HCT116 (cell line): Measurements from ENCODE around the gene IQCH. TPM values are rescaled to one million over a fixed set of nuclear protein-coding genes. Genes with fewer than 3 reads are reported as not detected.

Experiments
- ATAC-seq: fragments of 200-7000 bp; cut with Tn5 transposase; 2 replicates; pipeline ENCODE4 v1.9.1; 2020; ENCODE audit warnings: mild to moderate bottlenecking, moderate library complexity
- BruUV-seq: library from RNA; stranded (reverse); fragments of 400-500 nt; replicated peaks from 2 replicates; lab custom pipeline; 2021; lab: Mats Ljungman, UMichigan
- CTCF ChIA-PET: fragments of 300-600 bp; sonication (Branson Sonifier 250); formaldehyde crosslinking; loops from one replicate; lab custom pipeline; 2021; ENCODE audit warnings: antibody characterized with exemption; lab: Charles Lee
- POLR2A ChIA-PET: fragments of 300-600, 350-600 bp; sonication (Branson Sonifier 250); formaldehyde crosslinking; loops from one replicate; lab custom pipeline; 2021; ENCODE audit warnings: antibody characterized with exemption; lab: Charles Lee
- RAD21 ChIA-PET, 2 experiments: fragments of 300-600 bp; sonication (Branson Sonifier 250); formaldehyde crosslinking; loops; one replicate each; lab custom pipeline; 2023; ENCODE audit warnings: low total read pairs in 2 of 2; ENCODE audit not compliant: uncharacterized antibody in 2 of 2, unreplicated experiment in 2 of 2, low non-redundant PET in 1 of 2; lab: Charles Lee
- DNase-seq: peaks from one replicate; pipeline ENCODE4 v3.0.0-alpha.2; 2010; ENCODE audit warnings: low read depth, low spot score
- H2AFZ ChIP-seq: fragments of 200-600 bp; shearing (Covaris generic), sonication (generic); 2 replicates; pipeline ENCODE4 v1.6.1; 2017; ENCODE audit warnings: low read depth, mixed run types, mixed read lengths, antibody characterized with exemption, low read length; ENCODE audit not compliant: poor library complexity, severe bottlenecking
- H3K27ac ChIP-seq: 2 replicates; pipeline ENCODE4 v1.5.1; 2012; ENCODE audit warnings: low read depth, low read length
- H3K27me3 ChIP-seq: fragments of 200-600 bp; sonication (generic); 2 replicates; pipeline ENCODE4 v1.6.1; 2016; ENCODE audit warnings: mixed run types, low read length, mixed read lengths; ENCODE audit not compliant: insufficient read depth
- H3K36me3 ChIP-seq, 2 experiments: fragments of 200-500 bp in 1 of 2; fragments of 200-600 bp in 1 of 2; sonication (Bioruptor generic) in 1 of 2; sonication (generic) in 1 of 2; 2 replicates each; pipeline versions ENCODE4 v1.5.1 to v1.6.1; 2014 to 2016; ENCODE audit warnings: low read length in 2 of 2, inconsistent platforms in 1 of 2, mixed read lengths in 1 of 2, mixed run types in 1 of 2; ENCODE audit not compliant: insufficient read depth in 2 of 2, control insufficient read depth in 1 of 2
- H3K4me1 ChIP-seq, 2 experiments: fragments of 200-600 bp in 1 of 2; sonication (generic) in 1 of 2; 2 replicates each; pipeline versions ENCODE4 v1.5.1 to v1.6.1; 2012 to 2017; ENCODE audit warnings: low read length in 2 of 2, inconsistent platforms in 1 of 2, mild to moderate bottlenecking in 1 of 2, mixed read lengths in 1 of 2, mixed run types in 1 of 2, moderate library complexity in 1 of 2; ENCODE audit not compliant: insufficient read depth in 2 of 2, control insufficient read depth in 1 of 2
- H3K4me2 ChIP-seq: fragments of 200-600 bp; sonication (generic); 2 replicates; pipeline ENCODE4 v1.6.1; 2017; ENCODE audit warnings: mixed run types, low read length, mixed read lengths
- H3K4me3 ChIP-seq, 2 experiments: fragments of 200-600 bp in 1 of 2; sonication (generic) in 1 of 2; replicated peaks in 1 of 2; 2 replicates each; pipeline ENCODE4 v1.5.1; 2011 to 2016; ENCODE audit warnings: low read length in 2 of 2, control low read depth in 1 of 2, low read depth in 1 of 2, mild to moderate bottlenecking in 1 of 2, mixed read lengths in 1 of 2, mixed run types in 1 of 2
- H3K79me2 ChIP-seq: fragments of 200-600 bp; sonication (generic); 2 replicates; pipeline ENCODE4 v1.6.1; 2017; ENCODE audit warnings: mild to moderate bottlenecking, mixed run types, low read length, moderate library complexity, mixed read lengths; ENCODE audit not compliant: insufficient read depth
- H3K9ac ChIP-seq: fragments of 200-600 bp; sonication (generic); 2 replicates; pipeline ENCODE4 v1.6.1; 2016; ENCODE audit warnings: low read length, mixed read lengths
- H3K9me2 ChIP-seq: fragments of 200-600 bp; sonication (generic), shearing (Covaris generic); 2 replicates; pipeline ENCODE4 v1.6.1; 2017; ENCODE audit warnings: mixed run types, mild to moderate bottlenecking, moderate library complexity; ENCODE audit not compliant: insufficient read depth
- H3K9me3 ChIP-seq, 2 experiments: fragments of 200-500 bp in 1 of 2; fragments of 200-600 bp in 1 of 2; sonication (Bioruptor generic) in 1 of 2; sonication (generic) in 1 of 2; 2 replicates each; pipeline ENCODE4 v1.6.1; 2014 to 2017; ENCODE audit warnings: low read length in 2 of 2, mixed read lengths in 2 of 2, inconsistent platforms in 1 of 2, low read depth in 1 of 2, mild to moderate bottlenecking in 1 of 2, mixed run types in 1 of 2, moderate library complexity in 1 of 2; ENCODE audit not compliant: control insufficient read depth in 1 of 2, insufficient read depth in 1 of 2
- H4K20me1 ChIP-seq: fragments of 200-600 bp; sonication (generic), shearing (Covaris generic); 2 replicates; pipeline ENCODE4 v1.6.1; 2017; ENCODE audit warnings: mixed run types, mild to moderate bottlenecking, moderate library complexity; ENCODE audit not compliant: insufficient read depth
- CBX3 ChIP-seq: IDR thresholded peaks from 2 replicates; pipeline ENCODE4 v1.6.1; 2012; ENCODE audit warnings: low read depth
- EGR1 ChIP-seq: IDR thresholded peaks from 2 replicates; pipeline ENCODE4 v1.6.1; 2012; ENCODE audit warnings: low read depth
- ELF1 ChIP-seq: IDR thresholded peaks from 2 replicates; pipeline ENCODE4 v1.6.1; 2012; ENCODE audit warnings: low read depth, borderline replicate concordance
- EZH2 ChIP-seq: fragments of 200-600 bp; sonication (generic); IDR thresholded peaks from 2 replicates; pipeline ENCODE4 v1.6.1; 2017; ENCODE audit warnings: antibody characterized with exemption, mixed run types
- FOSL1 ChIP-seq: IDR thresholded peaks from 2 replicates; pipeline ENCODE4 v1.6.1; 2012; ENCODE audit warnings: low read depth
- JUND ChIP-seq: IDR thresholded peaks from 2 replicates; pipeline ENCODE4 v1.6.1; 2012
- POLR2A ChIP-seq: IDR thresholded peaks from 2 replicates; pipeline ENCODE4 v1.7.0; 2011; ENCODE audit warnings: borderline replicate concordance; ENCODE audit not compliant: insufficient read depth, insufficient read length; ENCODE audit errors: extremely low read depth
- POLR2AphosphoS5 ChIP-seq: IDR thresholded peaks from 2 replicates; pipeline ENCODE4 v1.6.1; 2011; ENCODE audit warnings: mild to moderate bottlenecking, low read depth, low read length, moderate library complexity
- SIN3A ChIP-seq: IDR thresholded peaks from 2 replicates; pipeline ENCODE4 v1.6.1; 2012; ENCODE audit warnings: low read depth
- SRF ChIP-seq: IDR thresholded peaks from 2 replicates; pipeline ENCODE4 v1.6.1; 2012; ENCODE audit warnings: low read depth
- YY1 ChIP-seq: IDR thresholded peaks from 2 replicates; pipeline ENCODE4 v1.6.1; 2011; ENCODE audit warnings: low read length, low read depth, moderate library complexity, mild to moderate bottlenecking; ENCODE audit not compliant: insufficient replicate concordance; ENCODE audit errors: extremely low read depth
- ZFX ChIP-seq: fragments of 450-650 bp; IDR thresholded peaks from 2 replicates; pipeline ENCODE4 v1.6.1; 2017
- ZNF274 ChIP-seq: fragments of 200-500 bp; sonication (Bioruptor generic); IDR thresholded peaks from 2 replicates; pipeline ENCODE4 v1.6.1; 2014; ENCODE audit warnings: mild to moderate bottlenecking, low read depth, low read length, inconsistent platforms
- intact Hi-C: fragments of 100-400 bp; cut with micrococcal nuclease; formaldehyde crosslinking; loops from 2 replicates; pipeline ENCODE4 v1.10.0; 2022
- total RNA-seq: library from RNA; stranded (reverse); gene quantifications from one replicate; pipeline ENCODE4 v1.2.1, GENCODE V29; 2021; ENCODE audit not compliant: unreplicated experiment
- TF ChIP-seq, protein P1 (sequence below): IDR thresholded peaks from 2 replicates; pipeline ENCODE4 v1.6.1; 2011; ENCODE audit warnings: mild to moderate bottlenecking, low read length, moderate library complexity; ENCODE audit not compliant: insufficient replicate concordance; ENCODE audit errors: extremely low read depth
- TF ChIP-seq, protein P2 (sequence below): IDR thresholded peaks from 2 replicates; pipeline ENCODE4 v1.6.1; 2012; ENCODE audit warnings: low read depth
- TF ChIP-seq, protein P3 (sequence below), 3 experiments: fragments of 200-600 bp in 1 of 3; sonication (generic) in 1 of 3; IDR thresholded peaks in 2 of 3; conservative IDR thresholded peaks in 1 of 3; 2 replicates each; pipeline ENCODE4 v1.5.1; 2012 to 2017; ENCODE audit warnings: low read depth in 2 of 3, low read length in 2 of 3, antibody characterized with exemption in 1 of 3, borderline replicate concordance in 1 of 3, control low read depth in 1 of 3, mild to moderate bottlenecking in 1 of 3, mixed read lengths in 1 of 3, mixed run types in 1 of 3, moderate library complexity in 1 of 3; ENCODE audit not compliant: insufficient read depth in 1 of 3
- TF ChIP-seq, protein P4 (sequence below): IDR thresholded peaks from 2 replicates; pipeline ENCODE4 v1.6.1; 2012

The IQCH gene
- total RNA-seq, 1 experiment from 2014 or later: 4.6 TPM

DNA sequence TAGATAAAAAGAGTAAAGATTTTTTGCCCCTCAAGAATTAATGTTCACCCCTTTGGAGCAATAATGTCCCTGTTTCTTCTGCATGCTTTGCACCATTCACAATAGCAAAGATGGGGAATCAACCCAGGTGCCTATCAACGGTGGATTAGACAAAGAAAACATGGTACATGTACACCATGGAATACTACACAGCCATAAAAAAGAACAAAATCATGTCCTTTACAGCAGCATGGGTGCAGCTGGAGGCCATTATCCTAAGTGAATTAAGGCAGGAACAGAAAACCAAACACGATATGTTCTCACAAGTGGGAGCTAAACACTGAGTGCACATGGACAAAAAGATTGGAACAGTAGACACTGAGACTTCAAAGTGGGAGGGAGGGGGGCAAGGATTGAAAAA lies 35.3 kb upstream of the IQCH start:
- ChIA-PET CTCF (no interaction called here), RAD21 (no interaction called here), POLR2A (no interaction called here)
- no peaks in the 10 kb centered on the region for H4K20me1 ChIP-seq
- H3K4me1 ChIP-seq: no peaks in the 10 kb centered on the region
- no peaks in the 10 kb centered on the region for H3K9me3 ChIP-seq
- no peak overlapping the region for H3K9ac ChIP-seq
- H3K9me2 ChIP-seq: no peaks in the 10 kb centered on the region
- H3K36me3 ChIP-seq: no peaks in the 10 kb centered on the region; a peak in 1 of 4 replicates
- DNase-seq (no peak), ATAC-seq (no peak)
- BruUV-seq: no TSS peak
- no peak overlapping the region for H3K4me2 ChIP-seq
- H3K27me3 ChIP-seq: no peaks in the 10 kb centered on the region
- H2AFZ ChIP-seq: no peak overlapping the region
- no peak overlapping the region for H3K27ac ChIP-seq
- H3K4me3 ChIP-seq: no peak overlapping the region
- intact Hi-C loops: no loop called here
- peaks cover 10% of the 10 kb centered on the region for H3K79me2 ChIP-seq
- TF ChIP-seq POLR2AphosphoS5 (no peak), EGR1 (no peak), CBX3 (no peak), SIN3A (no peak), POLR2A (no peak), ZFX (no peak), ELF1 (no peak), EZH2 (no peak), YY1 (no peak), FOSL1 (no peak), ZNF274 (no peak), SRF (no peak), JUND (no peak)
- TF ChIP-seq, protein P1, sequence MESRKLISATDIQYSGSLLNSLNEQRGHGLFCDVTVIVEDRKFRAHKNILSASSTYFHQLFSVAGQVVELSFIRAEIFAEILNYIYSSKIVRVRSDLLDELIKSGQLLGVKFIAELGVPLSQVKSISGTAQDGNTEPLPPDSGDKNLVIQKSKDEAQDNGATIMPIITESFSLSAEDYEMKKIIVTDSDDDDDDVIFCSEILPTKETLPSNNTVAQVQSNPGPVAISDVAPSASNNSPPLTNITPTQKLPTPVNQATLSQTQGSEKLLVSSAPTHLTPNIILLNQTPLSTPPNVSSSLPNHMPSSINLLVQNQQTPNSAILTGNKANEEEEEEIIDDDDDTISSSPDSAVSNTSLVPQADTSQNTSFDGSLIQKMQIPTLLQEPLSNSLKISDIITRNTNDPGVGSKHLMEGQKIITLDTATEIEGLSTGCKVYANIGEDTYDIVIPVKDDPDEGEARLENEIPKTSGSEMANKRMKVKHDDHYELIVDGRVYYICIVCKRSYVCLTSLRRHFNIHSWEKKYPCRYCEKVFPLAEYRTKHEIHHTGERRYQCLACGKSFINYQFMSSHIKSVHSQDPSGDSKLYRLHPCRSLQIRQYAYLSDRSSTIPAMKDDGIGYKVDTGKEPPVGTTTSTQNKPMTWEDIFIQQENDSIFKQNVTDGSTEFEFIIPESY: no peak
- TF ChIP-seq, protein P2, sequence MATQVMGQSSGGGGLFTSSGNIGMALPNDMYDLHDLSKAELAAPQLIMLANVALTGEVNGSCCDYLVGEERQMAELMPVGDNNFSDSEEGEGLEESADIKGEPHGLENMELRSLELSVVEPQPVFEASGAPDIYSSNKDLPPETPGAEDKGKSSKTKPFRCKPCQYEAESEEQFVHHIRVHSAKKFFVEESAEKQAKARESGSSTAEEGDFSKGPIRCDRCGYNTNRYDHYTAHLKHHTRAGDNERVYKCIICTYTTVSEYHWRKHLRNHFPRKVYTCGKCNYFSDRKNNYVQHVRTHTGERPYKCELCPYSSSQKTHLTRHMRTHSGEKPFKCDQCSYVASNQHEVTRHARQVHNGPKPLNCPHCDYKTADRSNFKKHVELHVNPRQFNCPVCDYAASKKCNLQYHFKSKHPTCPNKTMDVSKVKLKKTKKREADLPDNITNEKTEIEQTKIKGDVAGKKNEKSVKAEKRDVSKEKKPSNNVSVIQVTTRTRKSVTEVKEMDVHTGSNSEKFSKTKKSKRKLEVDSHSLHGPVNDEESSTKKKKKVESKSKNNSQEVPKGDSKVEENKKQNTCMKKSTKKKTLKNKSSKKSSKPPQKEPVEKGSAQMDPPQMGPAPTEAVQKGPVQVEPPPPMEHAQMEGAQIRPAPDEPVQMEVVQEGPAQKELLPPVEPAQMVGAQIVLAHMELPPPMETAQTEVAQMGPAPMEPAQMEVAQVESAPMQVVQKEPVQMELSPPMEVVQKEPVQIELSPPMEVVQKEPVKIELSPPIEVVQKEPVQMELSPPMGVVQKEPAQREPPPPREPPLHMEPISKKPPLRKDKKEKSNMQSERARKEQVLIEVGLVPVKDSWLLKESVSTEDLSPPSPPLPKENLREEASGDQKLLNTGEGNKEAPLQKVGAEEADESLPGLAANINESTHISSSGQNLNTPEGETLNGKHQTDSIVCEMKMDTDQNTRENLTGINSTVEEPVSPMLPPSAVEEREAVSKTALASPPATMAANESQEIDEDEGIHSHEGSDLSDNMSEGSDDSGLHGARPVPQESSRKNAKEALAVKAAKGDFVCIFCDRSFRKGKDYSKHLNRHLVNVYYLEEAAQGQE: no peak
- TF ChIP-seq, protein P3, sequence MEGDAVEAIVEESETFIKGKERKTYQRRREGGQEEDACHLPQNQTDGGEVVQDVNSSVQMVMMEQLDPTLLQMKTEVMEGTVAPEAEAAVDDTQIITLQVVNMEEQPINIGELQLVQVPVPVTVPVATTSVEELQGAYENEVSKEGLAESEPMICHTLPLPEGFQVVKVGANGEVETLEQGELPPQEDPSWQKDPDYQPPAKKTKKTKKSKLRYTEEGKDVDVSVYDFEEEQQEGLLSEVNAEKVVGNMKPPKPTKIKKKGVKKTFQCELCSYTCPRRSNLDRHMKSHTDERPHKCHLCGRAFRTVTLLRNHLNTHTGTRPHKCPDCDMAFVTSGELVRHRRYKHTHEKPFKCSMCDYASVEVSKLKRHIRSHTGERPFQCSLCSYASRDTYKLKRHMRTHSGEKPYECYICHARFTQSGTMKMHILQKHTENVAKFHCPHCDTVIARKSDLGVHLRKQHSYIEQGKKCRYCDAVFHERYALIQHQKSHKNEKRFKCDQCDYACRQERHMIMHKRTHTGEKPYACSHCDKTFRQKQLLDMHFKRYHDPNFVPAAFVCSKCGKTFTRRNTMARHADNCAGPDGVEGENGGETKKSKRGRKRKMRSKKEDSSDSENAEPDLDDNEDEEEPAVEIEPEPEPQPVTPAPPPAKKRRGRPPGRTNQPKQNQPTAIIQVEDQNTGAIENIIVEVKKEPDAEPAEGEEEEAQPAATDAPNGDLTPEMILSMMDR (IDR thresholded peaks at IDR 0.05 in 2 of 3, conservative IDR thresholded peaks at IDR 0.05 in 1 of 3; ENCODE audit: borderline replicate concordance in 1 of 3, insufficient read depth in 1 of 3, low read depth in 2 of 3, low read length in 2 of 3): no peak
- TF ChIP-seq, protein P4, sequence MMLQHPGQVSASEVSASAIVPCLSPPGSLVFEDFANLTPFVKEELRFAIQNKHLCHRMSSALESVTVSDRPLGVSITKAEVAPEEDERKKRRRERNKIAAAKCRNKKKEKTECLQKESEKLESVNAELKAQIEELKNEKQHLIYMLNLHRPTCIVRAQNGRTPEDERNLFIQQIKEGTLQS: no peak
